HTERT RPE-1 (cell line): ENCODE results near the gene CCL11.

Source experiments
- in situ Hi-C: fragments of 300-500 bp; cut with MboI; formaldehyde crosslinking; loops from 4 replicates; pipeline ENCODE4 v1.14.3; 2020; ENCODE audit warnings: low sequenced_read_pairs

Gene CCL11

GRCh38 chr17:34257299-34257985 is 28.1 kb upstream of the CCL11 start:
- in situ Hi-C loops, result no loop called here

DNA sequence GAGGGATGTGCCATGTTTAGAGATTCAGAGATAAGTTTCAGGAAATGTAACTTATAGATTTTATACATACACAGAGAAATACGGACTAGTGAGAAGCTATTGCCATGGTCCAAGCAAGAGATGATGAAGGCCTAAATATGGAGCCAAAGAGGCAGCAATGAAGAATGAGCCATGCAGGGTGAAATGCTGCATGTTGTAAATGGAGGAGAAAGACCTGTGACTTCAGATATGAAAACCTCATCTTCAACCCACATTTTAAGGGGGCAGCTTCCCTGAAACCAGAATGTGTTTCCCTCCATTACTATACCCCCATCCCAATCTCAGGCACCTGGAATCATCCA is 27.6 kb upstream of the CCL11 start:
- in situ Hi-C loops, result no loop called here

DNA sequence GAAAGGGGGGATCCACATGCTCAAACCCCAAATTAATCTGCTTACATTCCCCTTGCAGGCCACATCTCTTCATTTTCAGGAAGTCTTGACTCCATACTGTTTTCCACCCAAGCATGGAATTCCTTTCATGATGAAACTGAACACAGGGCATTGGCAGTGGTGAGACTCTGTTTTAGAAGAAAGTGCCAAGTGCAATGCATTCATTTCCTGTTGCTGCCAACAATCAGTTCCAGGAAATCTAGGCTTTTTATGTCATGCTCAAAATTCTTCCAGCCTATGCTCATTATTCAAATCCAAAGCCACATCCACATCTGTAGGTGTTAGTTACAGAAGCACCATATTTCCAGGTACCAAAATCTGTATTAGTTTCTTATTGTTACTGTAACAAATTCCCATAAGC is 26.4 kb upstream of the CCL11 start:
- in situ Hi-C loops, result no loop called here

DNA sequence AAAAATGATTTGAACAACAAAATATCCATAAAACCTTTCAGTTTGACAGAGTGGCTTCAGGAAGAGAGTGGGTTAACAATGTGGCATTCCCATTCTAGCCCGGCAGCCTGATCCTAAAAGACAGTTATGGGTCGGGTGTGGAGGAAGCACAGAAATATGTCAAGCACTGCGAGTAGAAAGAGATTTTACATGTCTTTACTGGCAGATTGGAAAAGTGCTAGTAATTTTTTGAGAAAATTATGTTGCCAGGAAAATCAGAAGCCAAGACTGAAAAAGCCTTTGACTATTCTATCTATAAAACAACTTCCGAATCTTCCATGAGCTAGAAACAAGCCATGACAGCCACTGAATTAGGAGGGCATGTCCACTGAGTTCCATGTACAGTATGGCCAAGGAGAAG is 24.7 kb upstream of the CCL11 start:
- in situ Hi-C loops, result no loop called here

DNA sequence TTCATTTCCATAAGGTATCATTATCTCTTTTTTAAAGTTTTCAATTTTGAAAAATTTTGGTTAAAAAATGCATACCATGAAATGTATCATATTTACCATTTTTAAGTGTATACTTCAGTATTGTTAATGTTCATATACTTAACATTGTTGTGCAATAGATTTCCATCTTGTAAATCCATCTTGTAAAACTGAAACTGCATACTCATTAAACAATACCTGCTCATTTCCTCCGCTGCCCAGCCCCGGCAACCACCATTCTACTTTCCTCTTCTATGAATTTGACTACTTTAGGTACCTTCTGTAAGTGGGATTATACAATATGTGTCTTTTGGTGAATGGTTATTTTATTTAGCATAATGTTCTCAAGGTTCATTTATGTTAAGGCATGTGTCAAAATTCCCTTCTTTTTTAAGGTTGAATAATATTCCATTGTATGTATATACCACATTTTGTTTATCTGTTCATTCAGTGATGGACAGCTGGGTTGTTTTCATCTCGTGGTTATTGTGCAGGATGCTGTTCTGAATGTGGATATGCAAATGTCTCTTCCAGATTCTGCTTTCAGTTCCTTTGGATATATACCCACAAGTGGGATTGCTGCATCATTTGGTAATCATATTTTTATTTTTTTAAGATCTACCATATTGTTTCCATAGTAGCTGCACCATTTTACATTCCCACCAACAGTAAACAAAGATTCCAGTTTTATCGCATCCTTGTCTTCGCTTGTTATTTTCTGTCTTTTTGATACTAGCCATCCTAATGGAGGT is 23.8 kb upstream of the CCL11 start:
- in situ Hi-C loops, result no loop called here

DNA sequence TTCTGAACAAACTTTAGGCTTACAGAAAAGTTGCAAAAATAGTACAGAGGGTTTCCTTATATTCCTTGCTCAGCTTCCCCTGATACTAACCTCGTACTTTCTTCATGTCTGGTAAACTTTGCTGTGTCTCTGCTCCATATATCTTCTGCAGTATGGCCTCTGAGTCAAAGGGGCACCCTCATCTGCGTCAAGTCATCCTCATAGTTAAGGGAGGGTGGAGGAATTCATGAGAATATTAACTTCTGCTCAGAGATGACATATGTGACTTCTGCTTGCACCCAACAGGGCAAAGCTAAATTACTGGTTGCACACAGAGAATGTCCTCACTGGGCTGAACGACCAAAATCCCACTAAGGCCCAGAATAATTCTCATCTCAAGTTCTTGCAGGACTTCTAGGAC is 19.8 kb upstream of the CCL11 start:
- in situ Hi-C loops, result no loop called here

DNA sequence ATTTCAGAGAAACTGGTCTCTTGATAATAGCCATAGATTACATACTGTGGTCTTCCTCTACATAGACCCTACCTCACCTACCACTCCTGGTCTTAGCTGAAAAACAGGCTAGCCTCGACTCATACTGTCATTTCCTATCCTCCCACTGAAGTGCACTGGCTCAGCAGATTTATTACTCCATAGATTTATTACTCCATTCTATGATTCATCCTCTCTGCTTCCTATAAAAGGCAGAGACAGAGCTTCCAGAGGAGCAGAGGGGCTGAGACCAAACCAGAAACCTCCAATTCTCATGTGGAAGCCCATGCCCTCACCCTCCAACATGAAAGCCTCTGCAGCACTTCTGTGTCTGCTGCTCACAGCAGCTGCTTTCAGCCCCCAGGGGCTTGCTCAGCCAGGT is 15.6 kb upstream of the CCL11 start, which contains the start of gene CCL7:
Gene CCL7 (plus strand): TSS at position 253 of the 400 bp plus-strand sequence. CDS start 70 bp downstream, at position 323.
- in situ Hi-C loops, result no loop called here

GRCh38 chr17:34275881-34276280 is 9.7 kb upstream of the CCL11 start:
- in situ Hi-C loops, result no loop called here

DNA sequence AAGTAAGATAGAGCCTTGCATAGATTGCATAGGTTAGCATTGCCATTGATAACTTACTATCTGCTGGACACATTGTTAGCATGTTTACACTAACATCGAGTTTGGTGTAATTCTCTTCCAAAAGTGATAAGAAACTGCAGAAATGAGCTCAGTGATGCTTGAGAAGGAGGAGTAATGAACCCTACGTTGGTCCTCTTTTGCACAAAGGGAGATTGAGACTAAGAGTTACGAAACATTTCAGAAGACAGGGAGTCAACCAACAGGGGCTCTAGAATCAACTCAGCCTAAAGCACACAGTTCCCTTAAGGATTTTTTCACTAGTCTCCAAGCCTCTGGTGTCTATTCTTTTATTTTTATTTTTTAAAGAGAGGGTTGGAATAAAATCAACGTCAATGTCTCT is 8.7 kb upstream of the CCL11 start:
- in situ Hi-C loops, result no loop called here

- in situ Hi-C loops, result no loop called here
These were observed 2.0 kb upstream of the CCL11 start for GRCh38 chr17:34283571-34283970.

GRCh38 chr17:34287875-34288274 is 2.3 kb downstream of the CCL11 start:
- in situ Hi-C loops, result no loop called here

- in situ Hi-C loops, result no loop called here
These were observed 5.0 kb downstream of the CCL11 start for GRCh38 chr17:34290586-34290985.

GRCh38 chr17:34291721-34292348 is 6.3 kb downstream of the CCL11 start:
- in situ Hi-C loops, result no loop called here

DNA sequence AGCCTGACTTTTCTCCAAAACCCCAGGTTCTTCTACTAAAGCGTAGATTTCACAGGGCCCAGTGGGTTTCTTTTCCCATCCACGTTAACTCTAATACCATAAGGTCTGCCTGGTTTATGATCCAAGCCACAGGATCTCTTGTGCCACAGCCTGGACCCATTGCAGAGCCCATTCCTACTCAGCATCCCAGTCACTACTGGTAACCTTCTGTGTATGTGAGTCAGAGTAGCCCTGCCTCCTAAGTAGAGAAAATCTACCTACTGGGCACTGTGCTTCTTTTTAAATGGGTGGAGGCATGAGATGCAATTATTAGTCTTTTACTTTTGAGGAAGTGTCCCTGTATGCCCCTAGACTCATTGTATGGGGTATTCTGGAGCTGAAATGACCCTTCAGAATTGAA is 13.5 kb downstream of the CCL11 start:
- in situ Hi-C loops, result no loop called here

DNA sequence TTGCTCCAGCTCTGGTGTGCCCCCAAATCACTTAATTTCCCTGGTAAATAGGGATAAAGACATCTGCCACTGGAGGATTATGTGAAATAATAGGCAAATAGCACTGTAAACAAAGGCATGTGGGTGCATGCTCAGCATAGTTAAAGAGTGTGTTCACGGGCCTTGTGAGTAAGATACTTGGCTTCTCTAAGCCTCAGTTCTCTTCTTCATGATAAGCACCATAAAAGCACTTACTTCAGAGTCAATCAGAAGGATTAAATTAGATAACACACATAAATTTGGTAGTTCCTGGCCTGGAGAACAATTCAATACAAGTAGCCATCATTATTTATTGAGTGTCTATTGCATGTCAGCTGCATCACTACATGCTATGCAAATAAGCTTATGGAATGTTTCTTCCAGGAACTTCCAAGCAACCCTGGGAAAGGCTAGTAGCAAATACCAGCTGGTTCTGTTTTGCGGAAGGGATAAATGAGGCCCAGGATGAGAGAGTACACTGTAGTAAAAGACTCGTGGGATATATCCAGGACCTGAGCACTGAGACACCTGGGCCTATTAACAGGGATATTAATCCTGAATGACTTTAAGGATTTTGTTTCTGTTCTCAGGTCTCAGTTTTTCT is 14.5 kb downstream of the CCL11 start:
- in situ Hi-C loops, result no loop called here

GRCh38 chr17:34300652-34301370 is 15.3 kb downstream of the CCL11 start:
- in situ Hi-C loops, result no loop called here

DNA sequence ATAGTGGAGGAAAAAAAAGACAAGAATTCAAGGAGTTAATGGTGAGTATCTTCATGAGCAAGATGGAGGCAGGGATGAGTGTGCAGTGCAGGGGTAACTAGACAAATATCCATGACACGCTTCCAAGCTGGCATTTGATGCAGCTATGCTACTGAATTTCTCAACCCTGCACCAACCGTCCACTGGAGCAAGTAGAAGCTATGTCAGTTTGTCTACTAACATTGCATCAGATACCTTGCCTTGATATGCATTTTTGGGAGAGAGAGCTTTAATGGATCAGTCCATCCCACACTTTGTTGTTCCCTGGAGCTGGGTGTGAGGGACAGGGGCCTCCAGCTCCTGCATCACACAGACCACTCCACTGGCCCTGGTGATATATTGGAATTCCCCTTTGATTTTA is 16.4 kb downstream of the CCL11 start:
- in situ Hi-C loops, result no loop called here

DNA sequence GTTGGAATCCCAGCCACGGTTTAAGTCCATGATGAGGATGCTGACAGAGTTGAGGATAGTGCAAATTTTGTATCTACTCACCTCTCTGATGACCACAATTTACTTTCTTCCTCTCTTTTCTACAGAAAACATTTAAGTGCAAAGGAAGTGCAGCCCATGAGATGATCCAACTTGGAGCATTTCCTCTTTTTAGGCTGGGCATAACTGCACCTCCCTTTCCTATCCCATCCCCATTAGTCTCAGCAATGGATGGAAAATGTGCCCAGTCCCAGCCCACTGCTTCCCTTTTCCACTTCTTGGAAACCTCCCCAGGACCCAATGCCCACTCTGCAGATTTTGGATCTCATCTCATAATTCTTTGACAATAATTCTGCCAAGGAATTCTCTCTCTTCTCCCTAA is 17.1 kb downstream of the CCL11 start:
- in situ Hi-C loops, result no loop called here

DNA sequence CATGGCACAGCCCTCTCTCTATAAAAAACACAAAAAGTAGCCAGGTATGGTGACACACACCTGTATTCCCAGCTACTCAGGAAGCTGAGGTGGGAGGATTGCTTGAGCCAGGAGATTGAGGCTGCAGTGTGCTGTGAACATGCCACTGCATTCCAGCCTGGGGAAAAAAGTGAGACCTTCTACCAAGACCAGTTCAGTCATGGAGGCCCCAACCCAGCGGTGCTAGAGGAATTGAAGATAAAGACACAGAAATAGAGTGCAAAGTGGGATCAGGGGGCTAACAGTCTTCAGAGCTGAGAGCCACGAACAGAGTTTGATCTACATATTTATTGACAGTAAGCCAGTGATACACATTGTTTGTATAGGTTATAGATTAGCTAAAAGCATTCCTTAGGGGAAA is 18.1 kb downstream of the CCL11 start:
- in situ Hi-C loops, result no loop called here

GRCh38 chr17:34305061-34305460 is 19.5 kb downstream of the CCL11 start:
- in situ Hi-C loops, result no loop called here

GRCh38 chr17:34305606-34306005 is 20.1 kb downstream of the CCL11 start:
- in situ Hi-C loops, result no loop called here
